HepG2 (cell line): ENCODE results near the gene RSBN1L. TPM values are rescaled to one million over a fixed set of nuclear protein-coding genes. Genes with fewer than 3 reads are reported as not detected.

Experiments used
- GABPA ChIP-seq, 2 experiments: IDR thresholded peaks; 2 replicates each; pipeline ENCODE4 v1.6.1; 2011 to 2016; ENCODE audit warnings: low read depth in 2 of 2, low read length in 1 of 2, missing biosample characterization in 1 of 2, missing genetic modification characterization in 1 of 2
- MTA1 ChIP-seq: sonication (generic); formaldehyde crosslinking; IDR thresholded peaks from 2 replicates; pipeline ENCODE4 v1.4.0; 2020; ENCODE audit warnings: missing genetic modification reagents, mild to moderate bottlenecking, borderline replicate concordance
- NFE2L2 ChIP-seq: fragments of 150-350 bp; IDR thresholded peaks from 2 replicates; pipeline ENCODE4 v1.6.1; 2014; ENCODE audit warnings: low read length
- NR2F2 ChIP-seq: IDR thresholded peaks from 2 replicates; pipeline ENCODE4 v1.6.1; 2012; ENCODE audit warnings: low read depth, inconsistent platforms, borderline replicate concordance
- PRPF4 ChIP-seq: fragments of 200-400 bp; formaldehyde crosslinking; IDR thresholded peaks from 2 replicates; pipeline ENCODE4 v1.6.1; 2016; ENCODE audit warnings: low read length, low read depth; ENCODE audit not compliant: poor library complexity, severe bottlenecking
- SETDB1 ChIP-seq: sonication (generic); formaldehyde crosslinking; IDR thresholded peaks from 2 replicates; pipeline ENCODE4 v1.5.1; 2020; ENCODE audit warnings: missing genetic modification reagents, mild to moderate bottlenecking, borderline replicate concordance
- SRSF9 ChIP-seq: fragments of 200-400 bp; formaldehyde crosslinking; IDR thresholded peaks from 2 replicates; pipeline ENCODE4 v1.6.1; 2018; ENCODE audit warnings: borderline replicate concordance, mild to moderate bottlenecking, low read depth, low read length; ENCODE audit not compliant: insufficient read depth, poor library complexity, severe bottlenecking
- TEAD3 ChIP-seq: optimal IDR thresholded peaks from 2 replicates; pipeline ENCODE3; 2016; ENCODE audit warnings: borderline replicate concordance
- ZNF496 ChIP-seq: sonication (generic); formaldehyde crosslinking; IDR thresholded peaks from 2 replicates; pipeline ENCODE4 v1.8.1; 2023; ENCODE audit warnings: mild to moderate bottlenecking, moderate library complexity, missing genetic modification reagents; ENCODE audit not compliant: insufficient replicate concordance
- ZNF552 ChIP-seq: sonication (generic); formaldehyde crosslinking; IDR thresholded peaks from 2 replicates; pipeline ENCODE4 v1.9.0; 2022; ENCODE audit warnings: missing genetic modification reagents, mild to moderate bottlenecking, borderline replicate concordance
- ZNF766 ChIP-seq: sonication (generic); formaldehyde crosslinking; IDR thresholded peaks from 2 replicates; pipeline ENCODE4 v1.5.0; 2020; ENCODE audit warnings: missing genetic modification reagents, borderline replicate concordance
- polyA plus RNA-seq, 8 experiments: library from polyadenylated mRNA; depleted of rRNA in 3 of 8; stranded (reverse) in 7 of 8; unstranded in 1 of 8; fragments of >200 nt; fragmentation: Illumina TruSeq in 4 of 8; extraction: Trizol in 4 of 8; gene quantifications; 2 replicates each; pipeline versions ENCODE4 v1.2.1 to v1.2.3, GENCODE V29; 2011 to 2016; ENCODE audit warnings: low read depth in 4 of 8, missing spikeins in 1 of 8, mixed read lengths in 1 of 8; ENCODE audit not compliant: insufficient read depth in 1 of 8
- total RNA-seq, 5 experiments: library from RNA; depleted of rRNA; stranded (reverse); fragments of >200 nt; fragmentation: Illumina TruSeq; extraction: Trizol; gene quantifications; 2 replicates each; pipeline ENCODE4 v1.2.3, GENCODE V29; 2016; ENCODE audit warnings: low read depth in 1 of 5
- TF ChIP-seq, protein P1 (sequence below): sonication (generic); formaldehyde crosslinking; IDR thresholded peaks from 2 replicates; pipeline ENCODE4 v1.5.0; 2020; ENCODE audit warnings: missing genetic modification reagents
- TF ChIP-seq, protein P2 (sequence below): sonication (generic); formaldehyde crosslinking; conservative IDR thresholded peaks from 2 replicates; pipeline ENCODE4 v1.8.0; 2022; ENCODE audit warnings: missing genetic modification reagents
- TF ChIP-seq, protein P3 (sequence below): sonication (generic); formaldehyde crosslinking; IDR thresholded peaks from 2 replicates; pipeline ENCODE4 v1.4.0; 2020; ENCODE audit warnings: low read depth, missing genetic modification reagents
- TF ChIP-seq, protein P4 (sequence below): sonication (generic); formaldehyde crosslinking; IDR thresholded peaks from 2 replicates; pipeline ENCODE4 v1.4.0; 2020; ENCODE audit warnings: mild to moderate bottlenecking, missing genetic modification reagents
- TF ChIP-seq, protein P5 (sequence below): sonication (generic); formaldehyde crosslinking; IDR thresholded peaks from 2 replicates; pipeline ENCODE4 v1.9.0; 2021; ENCODE audit warnings: missing genetic modification reagents, mild to moderate bottlenecking, borderline replicate concordance

RSBN1L gene
- total and polyA plus RNA-seq, 2 of the 13 experiments (the other 11 are each of a cell fraction or from before 2014, with no cell fraction given), result 7.7 to 21.3 TPM

DNA sequence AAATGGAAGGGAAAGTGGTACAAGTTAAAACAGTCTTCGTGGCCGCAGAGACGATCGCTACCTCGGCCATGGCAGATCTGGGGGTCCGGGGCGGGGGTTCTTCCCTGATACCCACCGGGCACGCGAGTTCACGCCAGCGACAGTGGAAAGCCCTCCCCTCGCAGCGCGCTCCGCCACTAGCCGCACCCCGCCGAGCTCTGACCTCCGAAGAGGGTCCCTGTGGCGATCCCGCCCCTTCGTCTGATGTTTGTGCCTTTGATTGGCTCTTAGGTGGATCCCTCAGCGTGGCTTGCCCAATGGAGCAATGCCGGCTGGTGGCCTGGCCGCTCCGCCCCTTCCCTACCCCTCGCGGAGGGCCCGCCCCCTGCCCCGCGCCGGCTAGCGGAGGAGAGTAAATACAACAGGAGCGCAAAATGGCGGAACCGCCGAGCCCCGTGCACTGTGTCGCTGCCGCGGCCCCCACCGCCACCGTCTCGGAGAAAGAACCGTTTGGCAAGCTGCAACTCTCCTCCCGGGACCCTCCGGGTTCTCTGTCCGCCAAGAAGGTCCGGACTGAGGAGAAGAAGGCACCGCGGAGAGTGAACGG lies at the start of gene RSBN1L (continued):
- TF ChIP-seq PRPF4 (no peak), TEAD3 (CRISPR knock-in tag) (no peak), SETDB1 (CRISPR knock-in tag) (no peak), GABPA (IDR thresholded peaks at IDR 0.05; ENCODE audit: low read depth, low read length) (no peak), GABPA (CRISPR knock-in tag; IDR thresholded peaks at IDR 0.05; ENCODE audit: low read depth) (peak; percentile 58; the same call in 1 of the 2 replicates), SRSF9 (no peak), ZNF766 (CRISPR knock-in tag) (no peak), NR2F2 (no peak), ZNF552 (CRISPR knock-in tag) (no peak), ZNF496 (CRISPR knock-in tag) (no peak), NFE2L2 (no peak), MTA1 (CRISPR knock-in tag) (0 out of 2 replicates have a peak, but pooled peaks have one; percentile 46)
- TF ChIP-seq, protein P1, sequence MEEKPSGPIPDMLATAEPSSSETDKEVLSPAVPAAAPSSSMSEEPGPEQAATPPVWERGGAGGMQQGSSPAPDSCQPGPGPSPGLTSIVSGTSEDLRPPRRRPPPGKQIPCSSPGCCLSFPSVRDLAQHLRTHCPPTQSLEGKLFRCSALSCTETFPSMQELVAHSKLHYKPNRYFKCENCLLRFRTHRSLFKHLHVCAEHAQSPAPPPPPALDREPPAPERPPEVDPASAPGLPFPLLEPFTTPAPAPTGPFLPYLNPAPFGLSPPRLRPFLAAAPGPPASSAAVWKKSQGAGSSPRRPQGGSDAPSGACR (CRISPR knock-in tag), result no peak; the same call in 1 of the 2 replicates
- TF ChIP-seq, protein P2, sequence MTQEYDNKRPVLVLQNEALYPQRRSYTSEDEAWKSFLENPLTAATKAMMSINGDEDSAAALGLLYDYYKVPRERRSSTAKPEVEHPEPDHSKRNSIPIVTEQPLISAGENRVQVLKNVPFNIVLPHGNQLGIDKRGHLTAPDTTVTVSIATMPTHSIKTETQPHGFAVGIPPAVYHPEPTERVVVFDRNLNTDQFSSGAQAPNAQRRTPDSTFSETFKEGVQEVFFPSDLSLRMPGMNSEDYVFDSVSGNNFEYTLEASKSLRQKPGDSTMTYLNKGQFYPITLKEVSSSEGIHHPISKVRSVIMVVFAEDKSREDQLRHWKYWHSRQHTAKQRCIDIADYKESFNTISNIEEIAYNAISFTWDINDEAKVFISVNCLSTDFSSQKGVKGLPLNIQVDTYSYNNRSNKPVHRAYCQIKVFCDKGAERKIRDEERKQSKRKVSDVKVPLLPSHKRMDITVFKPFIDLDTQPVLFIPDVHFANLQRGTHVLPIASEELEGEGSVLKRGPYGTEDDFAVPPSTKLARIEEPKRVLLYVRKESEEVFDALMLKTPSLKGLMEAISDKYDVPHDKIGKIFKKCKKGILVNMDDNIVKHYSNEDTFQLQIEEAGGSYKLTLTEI, result no peak
- TF ChIP-seq, protein P3, sequence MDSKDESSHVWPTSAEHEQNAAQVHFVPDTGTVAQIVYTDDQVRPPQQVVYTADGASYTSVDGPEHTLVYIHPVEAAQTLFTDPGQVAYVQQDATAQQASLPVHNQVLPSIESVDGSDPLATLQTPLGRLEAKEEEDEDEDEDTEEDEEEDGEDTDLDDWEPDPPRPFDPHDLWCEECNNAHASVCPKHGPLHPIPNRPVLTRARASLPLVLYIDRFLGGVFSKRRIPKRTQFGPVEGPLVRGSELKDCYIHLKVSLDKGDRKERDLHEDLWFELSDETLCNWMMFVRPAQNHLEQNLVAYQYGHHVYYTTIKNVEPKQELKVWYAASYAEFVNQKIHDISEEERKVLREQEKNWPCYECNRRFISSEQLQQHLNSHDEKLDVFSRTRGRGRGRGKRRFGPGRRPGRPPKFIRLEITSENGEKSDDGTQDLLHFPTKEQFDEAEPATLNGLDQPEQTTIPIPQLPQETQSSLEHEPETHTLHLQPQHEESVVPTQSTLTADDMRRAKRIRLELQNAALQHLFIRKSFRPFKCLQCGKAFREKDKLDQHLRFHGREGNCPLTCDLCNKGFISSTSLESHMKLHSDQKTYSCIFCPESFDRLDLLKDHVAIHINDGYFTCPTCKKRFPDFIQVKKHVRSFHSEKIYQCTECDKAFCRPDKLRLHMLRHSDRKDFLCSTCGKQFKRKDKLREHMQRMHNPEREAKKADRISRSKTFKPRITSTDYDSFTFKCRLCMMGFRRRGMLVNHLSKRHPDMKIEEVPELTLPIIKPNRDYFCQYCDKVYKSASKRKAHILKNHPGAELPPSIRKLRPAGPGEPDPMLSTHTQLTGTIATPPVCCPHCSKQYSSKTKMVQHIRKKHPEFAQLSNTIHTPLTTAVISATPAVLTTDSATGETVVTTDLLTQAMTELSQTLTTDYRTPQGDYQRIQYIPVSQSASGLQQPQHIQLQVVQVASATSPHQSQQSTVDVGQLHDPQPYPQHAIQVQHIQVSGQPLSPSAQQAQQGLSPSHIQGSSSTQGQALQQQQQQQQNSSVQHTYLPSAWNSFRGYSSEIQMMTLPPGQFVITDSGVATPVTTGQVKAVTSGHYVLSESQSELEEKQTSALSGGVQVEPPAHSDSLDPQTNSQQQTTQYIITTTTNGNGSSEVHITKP, result peak; percentile 30; the same call in 1 of the 2 replicates
- TF ChIP-seq, protein P4, sequence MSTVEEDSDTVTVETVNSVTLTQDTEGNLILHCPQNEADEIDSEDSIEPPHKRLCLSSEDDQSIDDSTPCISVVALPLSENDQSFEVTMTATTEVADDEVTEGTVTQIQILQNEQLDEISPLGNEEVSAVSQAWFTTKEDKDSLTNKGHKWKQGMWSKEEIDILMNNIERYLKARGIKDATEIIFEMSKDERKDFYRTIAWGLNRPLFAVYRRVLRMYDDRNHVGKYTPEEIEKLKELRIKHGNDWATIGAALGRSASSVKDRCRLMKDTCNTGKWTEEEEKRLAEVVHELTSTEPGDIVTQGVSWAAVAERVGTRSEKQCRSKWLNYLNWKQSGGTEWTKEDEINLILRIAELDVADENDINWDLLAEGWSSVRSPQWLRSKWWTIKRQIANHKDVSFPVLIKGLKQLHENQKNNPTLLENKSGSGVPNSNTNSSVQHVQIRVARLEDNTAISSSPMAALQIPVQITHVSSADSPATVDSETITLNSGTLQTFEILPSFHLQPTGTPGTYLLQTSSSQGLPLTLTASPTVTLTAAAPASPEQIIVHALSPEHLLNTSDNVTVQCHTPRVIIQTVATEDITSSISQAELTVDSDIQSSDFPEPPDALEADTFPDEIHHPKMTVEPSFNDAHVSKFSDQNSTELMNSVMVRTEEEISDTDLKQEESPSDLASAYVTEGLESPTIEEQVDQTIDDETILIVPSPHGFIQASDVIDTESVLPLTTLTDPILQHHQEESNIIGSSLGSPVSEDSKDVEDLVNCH (CRISPR knock-in tag), result no peak
- TF ChIP-seq, protein P5, sequence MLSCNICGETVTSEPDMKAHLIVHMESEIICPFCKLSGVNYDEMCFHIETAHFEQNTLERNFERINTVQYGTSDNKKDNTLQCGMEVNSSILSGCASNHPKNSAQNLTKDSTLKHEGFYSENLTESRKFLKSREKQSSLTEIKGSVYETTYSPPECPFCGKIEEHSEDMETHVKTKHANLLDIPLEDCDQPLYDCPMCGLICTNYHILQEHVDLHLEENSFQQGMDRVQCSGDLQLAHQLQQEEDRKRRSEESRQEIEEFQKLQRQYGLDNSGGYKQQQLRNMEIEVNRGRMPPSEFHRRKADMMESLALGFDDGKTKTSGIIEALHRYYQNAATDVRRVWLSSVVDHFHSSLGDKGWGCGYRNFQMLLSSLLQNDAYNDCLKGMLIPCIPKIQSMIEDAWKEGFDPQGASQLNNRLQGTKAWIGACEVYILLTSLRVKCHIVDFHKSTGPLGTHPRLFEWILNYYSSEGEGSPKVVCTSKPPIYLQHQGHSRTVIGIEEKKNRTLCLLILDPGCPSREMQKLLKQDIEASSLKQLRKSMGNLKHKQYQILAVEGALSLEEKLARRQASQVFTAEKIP (CRISPR knock-in tag), result no peak
